ENCODE data around the gene MCCD1.

DNA sequence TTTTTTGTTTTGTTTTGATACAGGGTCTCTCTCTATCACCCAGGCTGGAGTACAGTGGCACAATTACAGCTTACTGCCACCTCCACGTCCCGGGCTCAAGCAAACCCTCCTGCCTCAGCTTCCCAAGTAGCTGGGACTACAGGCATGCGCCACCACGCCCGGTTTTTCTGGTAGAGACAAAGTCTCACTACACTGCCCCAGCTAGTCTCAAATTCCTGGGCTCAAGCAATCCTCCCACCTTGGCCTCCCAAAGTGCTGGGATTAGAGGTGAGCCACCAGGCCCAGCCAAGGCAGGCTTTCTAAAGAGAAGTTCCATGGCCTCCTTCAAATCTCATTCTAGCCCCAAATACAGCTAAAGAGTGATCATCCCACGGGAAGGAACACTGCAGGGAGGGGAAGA, 5.2 kb downstream of the MCCD1 start:
- TF ChIP-seq CTCF (IDR thresholded peaks at IDR 0.05; ENCODE audit: insufficient read depth, low read length, poor library complexity, severe bottlenecking) (no peak), EZH2phosphoT487 (conservative IDR thresholded peaks at IDR 0.05; ENCODE audit: low read length) (no peak)

Measured in SU-DHL-6 (cell line).